Esophagus muscularis mucosa (tissue), 3 donors: ENCODE results near the gene ANKDD1A.

ENCODE experiments used
- CTCF ChIP-seq, 3 experiments: fragments of 200-600 bp in 2 of 3; fragments of 450-650 bp in 1 of 3; sonication (generic) in 2 of 3; IDR thresholded peaks; one replicate each; pipeline ENCODE4 v1.5.1; 2017 to 2019; ENCODE audit warnings: antibody characterized with exemption in 3 of 3, mild to moderate bottlenecking in 2 of 3, moderate library complexity in 1 of 3
- POLR2A ChIP-seq: fragments of 450-650 bp; IDR thresholded peaks from one replicate; pipeline ENCODE4 v1.6.1; 2017; ENCODE audit warnings: antibody characterized with exemption, moderate library complexity, mild to moderate bottlenecking, low read depth
- POLR2AphosphoS5 ChIP-seq, 2 donors: sonication (generic); formaldehyde crosslinking; IDR thresholded peaks; one replicate each; pipeline ENCODE4 v1.6.1; 2017; ENCODE audit warnings: antibody characterized with exemption in 2 of 2

GRCh38 chr15:64928626-64929220, 17.0 kb downstream of the ANKDD1A start:
- TF ChIP-seq CTCF (IDR thresholded peaks at IDR 0.05) (no peak), POLR2AphosphoS5 (IDR thresholded peaks at IDR 0.05) (no peak), POLR2A (no peak)
